ENCODE measurements around the gene USF2. TPM values are rescaled to one million over a fixed set of nuclear protein-coding genes. Genes with fewer than 3 reads are reported as not detected.

USF2 gene
- polyA plus RNA-seq, 1 of the 3 experiments (the other 2 are of a cell fraction): 102 TPM

DNA sequence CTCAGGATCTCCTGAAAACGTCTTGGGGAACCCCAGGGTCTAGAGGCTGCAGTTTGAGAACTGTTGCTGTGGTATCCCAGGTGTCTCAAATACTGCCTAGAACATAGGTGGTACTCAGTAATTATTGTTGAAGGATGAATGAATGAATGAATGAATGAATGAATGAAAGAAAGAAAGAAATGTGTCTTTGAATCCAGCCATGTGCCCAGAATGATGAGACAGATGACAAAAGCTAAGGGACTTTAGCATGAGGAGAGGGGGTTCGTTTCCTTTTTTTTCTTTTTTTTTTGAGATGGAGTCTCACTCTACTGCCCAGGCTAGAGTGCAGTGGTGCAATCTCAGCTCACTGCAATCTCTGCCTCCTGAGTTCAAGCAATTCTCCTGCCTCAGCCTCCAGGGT lies 12.2 kb upstream of the USF2 start:
- Histone ChIP-seq H3K9ac (no peak overlapping the region), H3K9me3 (no peaks in the 10 kb centered on the region), H3K4me1 (ENCODE audit: control insufficient read depth in 1 of 2, insufficient read depth in 2 of 2, low read depth in 1 of 2, low read length in 1 of 2) (peaks cover 0 to under 1% of the 10 kb centered on the region in 2 experiments; a peak in 1 of 4 replicates), H3K27ac (ENCODE audit: low read depth in 2 of 2, low read length in 1 of 2) (no peak overlapping the region), H2AFZ (ENCODE audit: low read depth) (no peak overlapping the region), H3K27me3 (ENCODE audit: insufficient read depth) (peaks cover 31% of the 10 kb centered on the region; the same call in 1 of the 2 replicates), H3K36me3 (replicated peaks in 1 of 2; ENCODE audit: control insufficient read depth in 1 of 2, insufficient read depth in 2 of 2, low read length in 1 of 2) (no peaks in the 10 kb centered on the region), H4K20me1 (ENCODE audit: insufficient read depth) (no peaks in the 10 kb centered on the region), H3K4me2 (no peak overlapping the region), H3K4me3 (ENCODE audit: low read depth in 2 of 2, low read length in 1 of 2) (no peak overlapping the region), H3F3A (replicated peaks; ENCODE audit: insufficient read depth) (no peaks in the 10 kb centered on the region), H3K79me2 (ENCODE audit: insufficient read depth) (no peaks in the 10 kb centered on the region), H3K9me2 (no peaks in the 10 kb centered on the region)
- WGBS (ENCODE audit: low lambda C conversion rate): 3% methylated on average over 2 of the region's 2 CpGs
- DNase-seq: no peak
- TF ChIP-seq FOSL2 (IDR thresholded peaks at IDR 0.05; ENCODE audit: borderline replicate concordance, low read depth) (no peak), TEAD4 (IDR thresholded peaks at IDR 0.05; ENCODE audit: borderline replicate concordance, insufficient read depth) (no peak), POLR2AphosphoS5 (IDR thresholded peaks at IDR 0.05; ENCODE audit: low read depth, low read length) (no peak), MEF2A (IDR thresholded peaks at IDR 0.05; ENCODE audit: borderline replicate concordance, low read depth) (no peak), RXRA (IDR thresholded peaks at IDR 0.05; ENCODE audit: borderline replicate concordance, low read depth) (no peak)
- CTCF ChIA-PET: interaction anchor here (0.8 kb wide), 1 partner anchor 190 kb away, joined by 3 read pairs; no protein-coding TSS in a partner anchor
- POLR2A ChIA-PET: interaction anchor here (0.6 kb wide), 1 partner anchor 303 kb away, joined by 4 read pairs; no protein-coding TSS in a partner anchor

GRCh38 chr19:35257113-35257461 lies 11.7 kb upstream of the USF2 start:
- CTCF ChIA-PET: interaction anchor here (0.8 kb wide), 1 partner anchor 190 kb away, joined by 3 read pairs; no protein-coding TSS in a partner anchor
- Histone ChIP-seq H3K9ac (no peak overlapping the region), H3K4me1 (ENCODE audit: control insufficient read depth in 1 of 2, insufficient read depth in 2 of 2, low read depth in 1 of 2, low read length in 1 of 2) (peaks cover 0 to 6% of the 10 kb centered on the region in 2 experiments; a peak in 1 of 4 replicates), H3K36me3 (replicated peaks in 1 of 2; ENCODE audit: control insufficient read depth in 1 of 2, insufficient read depth in 2 of 2, low read length in 1 of 2) (no peaks in the 10 kb centered on the region), H3K9me2 (no peaks in the 10 kb centered on the region), H4K20me1 (ENCODE audit: insufficient read depth) (no peaks in the 10 kb centered on the region), H3K4me3 (ENCODE audit: low read depth in 2 of 2, low read length in 1 of 2) (no peak overlapping the region), H3F3A (replicated peaks; ENCODE audit: insufficient read depth) (no peaks in the 10 kb centered on the region), H3K9me3 (no peaks in the 10 kb centered on the region), H3K4me2 (no peak overlapping the region), H3K27me3 (ENCODE audit: insufficient read depth) (peaks cover 30% of the 10 kb centered on the region; the same call in 1 of the 2 replicates), H2AFZ (ENCODE audit: low read depth) (no peak overlapping the region), H3K27ac (ENCODE audit: low read depth in 2 of 2, low read length in 1 of 2) (no peak overlapping the region), H3K79me2 (ENCODE audit: insufficient read depth) (no peaks in the 10 kb centered on the region)
- no peak for DNase-seq
- POLR2A ChIA-PET: no interaction called here
- no peak for TF ChIP-seq FOXM1 (IDR thresholded peaks at IDR 0.05; ENCODE audit: low read depth)
- no peak for TF ChIP-seq PBX3 (IDR thresholded peaks at IDR 0.05)
- no peak for TF ChIP-seq NRF1 (IDR thresholded peaks at IDR 0.05; ENCODE audit: low read depth, low read length)
- no peak for TF ChIP-seq CHD2 (IDR thresholded peaks at IDR 0.05; ENCODE audit: low read length, partially characterized antibody)
- TF ChIP-seq RXRA (IDR thresholded peaks at IDR 0.05; ENCODE audit: borderline replicate concordance, low read depth): no peak
- TF ChIP-seq, protein P1, sequence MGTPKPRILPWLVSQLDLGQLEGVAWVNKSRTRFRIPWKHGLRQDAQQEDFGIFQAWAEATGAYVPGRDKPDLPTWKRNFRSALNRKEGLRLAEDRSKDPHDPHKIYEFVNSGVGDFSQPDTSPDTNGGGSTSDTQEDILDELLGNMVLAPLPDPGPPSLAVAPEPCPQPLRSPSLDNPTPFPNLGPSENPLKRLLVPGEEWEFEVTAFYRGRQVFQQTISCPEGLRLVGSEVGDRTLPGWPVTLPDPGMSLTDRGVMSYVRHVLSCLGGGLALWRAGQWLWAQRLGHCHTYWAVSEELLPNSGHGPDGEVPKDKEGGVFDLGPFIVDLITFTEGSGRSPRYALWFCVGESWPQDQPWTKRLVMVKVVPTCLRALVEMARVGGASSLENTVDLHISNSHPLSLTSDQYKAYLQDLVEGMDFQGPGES (IDR thresholded peaks at IDR 0.05; ENCODE audit: low read depth, low read length): no peak
- TF ChIP-seq POLR2AphosphoS5 (IDR thresholded peaks at IDR 0.05; ENCODE audit: low read depth, low read length): no peak
- TF ChIP-seq FOXJ3 (CRISPR knock-in tag; IDR thresholded peaks at IDR 0.05): no peak
- no peak for TF ChIP-seq EZH2phosphoT487 (IDR thresholded peaks at IDR 0.05; ENCODE audit: borderline replicate concordance, low read depth)
- no peak for TF ChIP-seq JUND (IDR thresholded peaks at IDR 0.05)
- TF ChIP-seq RAD21 (IDR thresholded peaks at IDR 0.05; ENCODE audit: low read length): no peak
- no peak for TF ChIP-seq RCOR1 (IDR thresholded peaks at IDR 0.05; ENCODE audit: low read length)
- TF ChIP-seq, protein P2, sequence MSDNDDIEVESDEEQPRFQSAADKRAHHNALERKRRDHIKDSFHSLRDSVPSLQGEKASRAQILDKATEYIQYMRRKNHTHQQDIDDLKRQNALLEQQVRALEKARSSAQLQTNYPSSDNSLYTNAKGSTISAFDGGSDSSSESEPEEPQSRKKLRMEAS (IDR thresholded peaks at IDR 0.05; ENCODE audit: low read depth): no peak
- TF ChIP-seq FOSL2 (IDR thresholded peaks at IDR 0.05; ENCODE audit: borderline replicate concordance, low read depth): no peak
- TF ChIP-seq EP300 (IDR thresholded peaks at IDR 0.05; ENCODE audit: borderline replicate concordance in 1 of 2, low read depth in 1 of 2, low read length in 1 of 2): no peak
- TF ChIP-seq MEF2A (IDR thresholded peaks at IDR 0.05; ENCODE audit: borderline replicate concordance, low read depth): no peak
- no peak for TF ChIP-seq GABPA (IDR thresholded peaks at IDR 0.05; ENCODE audit: low read depth)
- 31% methylated on average over 9 of the region's 9 CpGs for WGBS (ENCODE audit: low lambda C conversion rate)
